Hepatocyte (in vitro differentiated cells): ENCODE results near the gene SHROOM3. TPM values are rescaled to one million over a fixed set of nuclear protein-coding genes. Genes with fewer than 3 reads are reported as not detected.

ENCODE experiments used
- DNase-seq: peaks from one replicate; pipeline ENCODE4 v3.0.0-alpha.2; 2016; ENCODE audit warnings: low spot score
- H2AFZ ChIP-seq: fragments of 200-600 bp; sonication (generic); 2 replicates; pipeline ENCODE4 v1.6.0; 2016; ENCODE audit warnings: antibody characterized with exemption, mild to moderate bottlenecking
- H3K27ac ChIP-seq: fragments of 200-600 bp; sonication (generic); 2 replicates; pipeline ENCODE4 v1.5.1; 2016; ENCODE audit warnings: mild to moderate bottlenecking
- H3K27me3 ChIP-seq: fragments of 200-600 bp; sonication (generic); 2 replicates; pipeline ENCODE4 v1.6.1; 2016
- H3K36me3 ChIP-seq: fragments of 200-600 bp; sonication (generic); replicated peaks from 2 replicates; pipeline ENCODE4 v1.5.1; 2016; ENCODE audit warnings: low read depth; ENCODE audit not compliant: insufficient read depth
- H3K4me1 ChIP-seq: fragments of 200-600 bp; sonication (generic); 2 replicates; pipeline ENCODE4 v1.5.1; 2016; ENCODE audit warnings: mild to moderate bottlenecking, moderate library complexity; ENCODE audit not compliant: insufficient read depth
- H3K4me2 ChIP-seq: fragments of 200-600 bp; sonication (generic); 2 replicates; pipeline ENCODE4 v1.6.0; 2016
- H3K4me3 ChIP-seq: fragments of 200-600 bp; sonication (generic); 2 replicates; pipeline ENCODE4 v1.5.1; 2016; ENCODE audit warnings: mild to moderate bottlenecking
- H3K79me2 ChIP-seq: fragments of 200-600 bp; sonication (generic); 2 replicates; pipeline ENCODE4 v1.6.0; 2017; ENCODE audit warnings: mild to moderate bottlenecking
- H3K9me2 ChIP-seq: fragments of 200-600 bp; sonication (generic); replicated peaks from 2 replicates; pipeline ENCODE4 v1.6.0; 2017; ENCODE audit warnings: mild to moderate bottlenecking; ENCODE audit not compliant: insufficient read depth
- H3K9me3 ChIP-seq: fragments of 200-600 bp; sonication (generic); 2 replicates; pipeline ENCODE4 v1.5.1; 2016; ENCODE audit warnings: low read depth, mild to moderate bottlenecking
- H4K20me1 ChIP-seq: fragments of 200-600 bp; sonication (generic); 2 replicates; pipeline ENCODE4 v1.6.0; 2016; ENCODE audit warnings: mild to moderate bottlenecking; ENCODE audit not compliant: insufficient read depth, poor library complexity, severe bottlenecking
- CTCF ChIP-seq: fragments of 200-600 bp; sonication (generic); IDR thresholded peaks from 2 replicates; pipeline ENCODE4 v1.5.1; 2016; ENCODE audit warnings: antibody characterized with exemption, mild to moderate bottlenecking; ENCODE audit not compliant: poor library complexity
- EZH2 ChIP-seq: fragments of 200-600 bp; sonication (generic); IDR thresholded peaks from 2 replicates; pipeline ENCODE4 v1.6.1; 2016; ENCODE audit warnings: antibody characterized with exemption, mild to moderate bottlenecking, borderline replicate concordance
- EZH2phosphoT487 ChIP-seq: fragments of 200-600 bp; sonication (generic); IDR thresholded peaks from one replicate; pipeline ENCODE4 v1.6.1; 2018; ENCODE audit warnings: antibody characterized with exemption, mild to moderate bottlenecking, low read depth, moderate library complexity; ENCODE audit not compliant: unreplicated experiment, severe bottlenecking
- WGBS: methylation state at CpG from one replicate; pipeline ENCODE4 v1.1.6; 2016; ENCODE audit warnings: low lambda C conversion rate; ENCODE audit errors: missing lambda C conversion rate; 5-methylcytosine and 5-hydroxymethylcytosine counted together
- polyA plus RNA-seq: library from polyadenylated mRNA; unstranded; fragments of >200 nt; fragmentation: Nextera tagmentation; extraction: Ambion mirVana; gene quantifications from 2 replicates; pipeline ENCODE4 v1.2.1, GENCODE V29; 2016
- total RNA-seq: library from RNA; depleted of rRNA; stranded (reverse); fragments of >200 nt; gene quantifications from 2 replicates; pipeline ENCODE4 v1.2.3, GENCODE V29; 2014

The SHROOM3 gene
- total and polyA plus RNA-seq, 2 experiments from 2014 or later, result 35.0 to 63.1 TPM

GRCh38 chr4:76539979-76540378, 105.0 kb downstream of the SHROOM3 start:
- H3K36me3 ChIP-seq, result no peaks in the 10 kb centered on the region
- H2AFZ ChIP-seq, result no peak overlapping the region
- H3K79me2 ChIP-seq, result no peaks in the 10 kb centered on the region
- H3K9me2 ChIP-seq, result no peaks in the 10 kb centered on the region
- no peak overlapping the region for H3K4me3 ChIP-seq
- peak; percentile 21 for DNase-seq
- WGBS, result 73% methylated on average over 6 of the region's 6 CpGs
- no peaks in the 10 kb centered on the region for H3K27me3 ChIP-seq
- no peaks in the 10 kb centered on the region for H4K20me1 ChIP-seq
- H3K27ac ChIP-seq, result peak overlapping the region; percentile 58
- no peak overlapping the region for H3K4me2 ChIP-seq
- TF ChIP-seq CTCF (no peak), EZH2phosphoT487 (no peak), EZH2 (no peak)
- peaks cover 10% of the 10 kb centered on the region for H3K4me1 ChIP-seq
- no peaks in the 10 kb centered on the region for H3K9me3 ChIP-seq

DNA sequence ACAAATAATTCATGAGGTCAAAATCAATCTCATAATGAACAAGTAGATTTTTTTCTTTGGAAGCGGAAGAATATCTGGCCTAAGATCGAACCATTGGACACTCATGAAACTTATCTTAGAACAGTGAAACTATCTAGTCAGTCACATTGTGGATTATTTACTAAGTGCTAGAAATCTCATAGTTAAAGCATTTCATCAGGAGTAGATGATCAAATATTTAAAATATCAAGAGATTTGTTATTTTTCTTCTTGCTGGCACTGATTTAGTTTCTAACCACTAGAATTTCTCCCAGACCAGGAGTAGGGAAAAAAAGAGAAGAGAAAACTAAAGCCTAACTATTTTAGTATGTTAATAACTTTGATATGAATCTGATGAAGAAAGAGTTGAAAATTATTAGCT, 105.5 kb downstream of the SHROOM3 start:
- 95% methylated on average over 2 of the region's 2 CpGs for WGBS
- no peak overlapping the region for H3K4me2 ChIP-seq

DNA sequence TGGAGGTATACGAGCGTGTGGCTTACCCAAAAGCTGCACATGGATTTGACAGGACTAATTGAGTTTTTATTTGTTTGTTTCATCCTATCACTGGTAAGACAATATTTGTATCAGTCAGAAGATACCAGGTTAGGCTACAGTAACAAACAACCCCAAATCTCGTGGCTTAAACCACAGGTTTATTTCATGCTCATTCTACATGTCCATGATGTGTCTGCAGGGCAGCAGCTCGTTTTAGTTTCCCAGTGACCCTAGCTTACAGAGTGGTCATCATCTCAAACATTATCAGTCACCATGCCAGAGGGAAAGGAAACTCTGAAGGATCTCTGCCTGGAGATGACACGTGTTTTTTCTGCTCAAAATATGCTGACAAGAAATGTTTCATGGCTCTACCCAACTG, 108.3 kb downstream of the SHROOM3 start:
- H3K9me3 ChIP-seq, result no peaks in the 10 kb centered on the region
- H3K4me2 ChIP-seq, result no peak overlapping the region
- no peaks in the 10 kb centered on the region for H3K36me3 ChIP-seq
- DNase-seq, result no peak
- TF ChIP-seq EZH2phosphoT487 (no peak), CTCF (no peak), EZH2 (no peak)
- no peak overlapping the region for H3K4me3 ChIP-seq
- no peak overlapping the region for H3K27ac ChIP-seq
- H4K20me1 ChIP-seq, result no peaks in the 10 kb centered on the region
- whole genome bisulfite sequencing, result 95% methylated on average over 5 of the region's 5 CpGs
- H3K79me2 ChIP-seq, result no peaks in the 10 kb centered on the region
- H3K9me2 ChIP-seq, result no peaks in the 10 kb centered on the region
- peaks cover 24% of the 10 kb centered on the region for H3K4me1 ChIP-seq
- no peak overlapping the region for H2AFZ ChIP-seq
- no peaks in the 10 kb centered on the region for H3K27me3 ChIP-seq

More for the DNA sequence above, 105.5 kb downstream of the SHROOM3 start:
- Histone ChIP-seq H3K27ac (peak overlapping the region; percentile 58), H3K4me3 (no peak overlapping the region), H3K9me3 (no peaks in the 10 kb centered on the region), H2AFZ (no peak overlapping the region), H3K9me2 (no peaks in the 10 kb centered on the region), H4K20me1 (no peaks in the 10 kb centered on the region), H3K4me1 (peaks cover 6% of the 10 kb centered on the region), H3K27me3 (no peaks in the 10 kb centered on the region), H3K36me3 (no peaks in the 10 kb centered on the region), H3K79me2 (no peaks in the 10 kb centered on the region)
- DNase-seq, result no peak
- TF ChIP-seq CTCF (no peak), EZH2 (no peak), EZH2phosphoT487 (no peak)

DNA sequence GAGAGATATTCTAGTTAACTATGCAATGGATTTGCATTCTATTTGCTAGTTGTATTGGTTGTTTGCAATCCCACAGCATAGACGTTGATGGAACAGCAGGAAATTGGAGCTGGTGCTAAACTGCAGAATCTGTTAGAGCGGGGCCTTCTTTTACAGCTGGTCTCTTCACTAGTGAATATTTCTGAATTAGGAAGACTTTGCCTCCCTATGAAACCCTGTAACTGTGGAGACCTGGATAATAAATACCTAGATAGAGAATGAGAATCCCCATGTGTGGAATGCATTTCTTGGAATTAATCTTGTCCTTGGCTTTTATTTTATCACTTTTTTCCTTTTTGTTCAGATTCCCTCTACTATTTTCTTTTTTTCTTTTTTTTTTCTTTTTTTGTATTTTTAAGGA, 109.7 kb downstream of the SHROOM3 start:
- WGBS, result 64% methylated on average over 2 of the region's 2 CpGs
- Histone ChIP-seq H3K9me2 (no peaks in the 10 kb centered on the region), H3K4me3 (no peak overlapping the region), H3K9me3 (no peaks in the 10 kb centered on the region), H2AFZ (no peak overlapping the region), H4K20me1 (no peaks in the 10 kb centered on the region), H3K36me3 (no peaks in the 10 kb centered on the region), H3K79me2 (no peaks in the 10 kb centered on the region), H3K4me1 (peaks cover 25% of the 10 kb centered on the region), H3K4me2 (no peak overlapping the region), H3K27ac (no peak overlapping the region), H3K27me3 (no peaks in the 10 kb centered on the region)
- no peak for DNase-seq
- TF ChIP-seq EZH2phosphoT487 (no peak), CTCF (no peak), EZH2 (no peak)
